Measurements from ENCODE around the gene UBE2G1.

DNA sequence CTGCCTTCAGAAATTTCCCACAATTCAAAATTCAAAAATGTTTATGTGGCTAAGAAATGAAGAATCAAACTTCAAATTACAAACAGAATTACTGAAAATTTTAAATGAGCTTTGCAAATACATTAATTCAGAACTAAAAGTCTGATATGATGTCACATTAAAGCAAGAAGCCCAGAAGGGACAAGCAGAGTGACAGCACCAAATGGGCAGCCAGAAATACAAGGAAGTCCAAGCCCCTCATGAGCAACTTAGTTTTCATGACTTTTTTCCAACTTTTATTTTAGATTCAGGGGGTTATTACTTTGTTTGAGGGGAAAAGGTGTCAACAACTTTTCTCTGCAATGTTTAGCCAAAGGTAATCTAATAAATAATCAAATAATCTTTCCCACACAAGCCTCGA is 21.5 kb downstream of the UBE2G1 start:
- TF ChIP-seq POLR2AphosphoS5 (IDR thresholded peaks at IDR 0.05) = no peak
- TF ChIP-seq, protein P1, sequence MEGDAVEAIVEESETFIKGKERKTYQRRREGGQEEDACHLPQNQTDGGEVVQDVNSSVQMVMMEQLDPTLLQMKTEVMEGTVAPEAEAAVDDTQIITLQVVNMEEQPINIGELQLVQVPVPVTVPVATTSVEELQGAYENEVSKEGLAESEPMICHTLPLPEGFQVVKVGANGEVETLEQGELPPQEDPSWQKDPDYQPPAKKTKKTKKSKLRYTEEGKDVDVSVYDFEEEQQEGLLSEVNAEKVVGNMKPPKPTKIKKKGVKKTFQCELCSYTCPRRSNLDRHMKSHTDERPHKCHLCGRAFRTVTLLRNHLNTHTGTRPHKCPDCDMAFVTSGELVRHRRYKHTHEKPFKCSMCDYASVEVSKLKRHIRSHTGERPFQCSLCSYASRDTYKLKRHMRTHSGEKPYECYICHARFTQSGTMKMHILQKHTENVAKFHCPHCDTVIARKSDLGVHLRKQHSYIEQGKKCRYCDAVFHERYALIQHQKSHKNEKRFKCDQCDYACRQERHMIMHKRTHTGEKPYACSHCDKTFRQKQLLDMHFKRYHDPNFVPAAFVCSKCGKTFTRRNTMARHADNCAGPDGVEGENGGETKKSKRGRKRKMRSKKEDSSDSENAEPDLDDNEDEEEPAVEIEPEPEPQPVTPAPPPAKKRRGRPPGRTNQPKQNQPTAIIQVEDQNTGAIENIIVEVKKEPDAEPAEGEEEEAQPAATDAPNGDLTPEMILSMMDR (IDR thresholded peaks at IDR 0.05) = no peak
